Astrocyte of the spinal cord (primary cell): ENCODE measurements around the gene SMPDL3B.

Source experiments
- DNase-seq: peaks from one replicate; pipeline ENCODE4 v3.0.0; 2011; ENCODE audit warnings: low read depth, low spot score
- H3K4me3 ChIP-seq: 2 replicates; pipeline ENCODE4 v1.5.1; 2011; ENCODE audit warnings: low read depth, mild to moderate bottlenecking, low read length, moderate library complexity
- CTCF ChIP-seq: IDR thresholded peaks from 2 replicates; pipeline ENCODE4 v1.5.1; 2012; ENCODE audit warnings: low read depth, mild to moderate bottlenecking, low read length, inconsistent platforms
- in situ Hi-C: cut with HindIII; loops from 2 replicates; pipeline ENCODE4 v1.10.0; 2017; ENCODE audit warnings: low sequenced_read_pairs

SMPDL3B gene

GRCh38 chr1:27967106-27967883, 32.5 kb downstream of the SMPDL3B start:
- DNase-seq: no peak
- TF ChIP-seq CTCF: no peak
- in situ Hi-C loops: no loop called here
- H3K4me3 ChIP-seq: no peak overlapping the region

GRCh38 chr1:27967884-27968466, 33.2 kb downstream of the SMPDL3B start:
- DNase-seq: no peak
- in situ Hi-C loops: no loop called here
- H3K4me3 ChIP-seq: no peak overlapping the region
- no peak for TF ChIP-seq CTCF

- TF ChIP-seq CTCF: no peak
- peak; percentile 84 for DNase-seq
- H3K4me3 ChIP-seq: no peak overlapping the region
- in situ Hi-C loops: no loop called here
Measured at GRCh38 chr1:27968692-27969091, 33.9 kb downstream of the SMPDL3B start.

GRCh38 chr1:27970401-27970800, 35.6 kb downstream of the SMPDL3B start:
- TF ChIP-seq CTCF: no peak
- in situ Hi-C loops: no loop called here
- H3K4me3 ChIP-seq: no peak overlapping the region
- DNase-seq: peak; percentile 85

- no peak for DNase-seq
- in situ Hi-C loops: no loop called here
- no peak for TF ChIP-seq CTCF
- no peak overlapping the region for H3K4me3 ChIP-seq
Measured at GRCh38 chr1:27971674-27972073, 36.9 kb downstream of the SMPDL3B start.

GRCh38 chr1:27972141-27972540, 37.3 kb downstream of the SMPDL3B start:
- DNase-seq: no peak
- no peak for TF ChIP-seq CTCF
- in situ Hi-C loops: no loop called here
- no peak overlapping the region for H3K4me3 ChIP-seq
